GM06990 (cell line): ENCODE measurements around the gene DISC1.
A peak's percentile ranks its signal among the peaks of the same experiment; 100 is the strongest.

Source experiments
- DNase-seq: peaks from one replicate; pipeline ENCODE4 v3.0.0-alpha.2; 2011; ENCODE audit not compliant: insufficient read length; ENCODE audit errors: extremely low read depth
- H3K27me3 ChIP-seq: replicated peaks from 2 replicates; pipeline ENCODE4 v1.6.0; 2011; ENCODE audit warnings: low read length; ENCODE audit not compliant: control insufficient read depth, insufficient read depth
- H3K36me3 ChIP-seq: 2 replicates; pipeline ENCODE4 v1.5.1; 2011; ENCODE audit warnings: low read length; ENCODE audit not compliant: control insufficient read depth, insufficient read depth
- H3K4me3 ChIP-seq: replicated peaks from 2 replicates; pipeline ENCODE4 v1.5.1; 2011; ENCODE audit warnings: low read depth, mild to moderate bottlenecking, control low read depth, low read length
- CTCF ChIP-seq: IDR thresholded peaks from 2 replicates; pipeline ENCODE4 v1.5.1; 2011; ENCODE audit warnings: low read length, control low read depth, mild to moderate bottlenecking, inconsistent platforms; ENCODE audit not compliant: insufficient read depth, poor library complexity, severe bottlenecking

Gene DISC1

GRCh38 chr1:231691618-231692259, 65.1 kb downstream of the DISC1 start:
- DNase-seq = peak; percentile 14
- no peaks in the 10 kb centered on the region for H3K36me3 ChIP-seq
- no peak overlapping the region for H3K4me3 ChIP-seq
- H3K27me3 ChIP-seq = no peaks in the 10 kb centered on the region
- peak; percentile 52 for TF ChIP-seq CTCF

- DNase-seq = no peak
- no peak for TF ChIP-seq CTCF
- no peaks in the 10 kb centered on the region for H3K36me3 ChIP-seq
- H3K27me3 ChIP-seq = no peaks in the 10 kb centered on the region
- no peak overlapping the region for H3K4me3 ChIP-seq
Observed at GRCh38 chr1:231693361-231694074, 66.9 kb downstream of the DISC1 start.

- Histone ChIP-seq H3K4me3 (no peak overlapping the region), H3K27me3 (no peaks in the 10 kb centered on the region), H3K36me3 (no peaks in the 10 kb centered on the region)
- no peak for DNase-seq
- TF ChIP-seq CTCF = no peak
Observed at GRCh38 chr1:231694075-231694431, 67.5 kb downstream of the DISC1 start.

- TF ChIP-seq CTCF = no peak
- no peak for DNase-seq
- Histone ChIP-seq H3K36me3 (no peaks in the 10 kb centered on the region), H3K4me3 (no peak overlapping the region), H3K27me3 (no peaks in the 10 kb centered on the region)
Observed at GRCh38 chr1:231694465-231695077, 68.0 kb downstream of the DISC1 start.

- no peak for DNase-seq
- TF ChIP-seq CTCF = no peak
- H3K4me3 ChIP-seq = no peak overlapping the region
- H3K27me3 ChIP-seq = no peaks in the 10 kb centered on the region
- H3K36me3 ChIP-seq = no peaks in the 10 kb centered on the region
Observed at GRCh38 chr1:231695439-231696255, 69.1 kb downstream of the DISC1 start.
